ENCODE results near the gene SLC10A1.

DNA sequence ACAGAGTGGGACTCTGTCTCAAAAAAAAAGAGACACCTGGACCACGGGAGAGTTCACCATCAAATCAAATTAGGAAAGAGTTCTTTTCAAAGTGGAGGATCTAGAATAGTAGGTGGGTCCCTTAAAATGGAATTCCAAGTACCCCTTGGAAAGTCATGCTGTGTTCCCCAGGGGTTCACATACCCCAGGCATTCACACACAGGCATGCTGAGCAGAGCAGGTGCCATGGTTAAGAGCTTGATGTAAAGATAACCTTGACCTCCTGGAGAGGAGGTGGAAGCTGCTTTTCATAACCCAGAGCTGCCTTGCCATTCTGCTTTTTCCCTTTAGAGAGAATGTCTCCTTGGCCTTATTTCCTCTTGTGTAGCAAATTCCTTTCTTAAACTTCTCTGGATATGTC, 44.3 kb downstream of the SLC10A1 start:
- TF ChIP-seq CTCF (IDR thresholded peaks at IDR 0.05) (no peak), POLR2A (IDR thresholded peaks at IDR 0.05) (no peak), POLR2AphosphoS5 (IDR thresholded peaks at IDR 0.05; ENCODE audit: insufficient read depth in 1 of 2, low read depth in 1 of 2) (no peak)
